HFF-Myc (cell line): ENCODE measurements around the gene ZFP42.

Experiments
- DNase-seq: peaks from one replicate; pipeline ENCODE4 v3.0.0-alpha.2; 2011; ENCODE audit warnings: low read depth; ENCODE audit errors: extremely low read depth
- H3K4me3 ChIP-seq: replicated peaks from 2 replicates; pipeline ENCODE4 v1.5.1; 2011; ENCODE audit warnings: low read depth, mild to moderate bottlenecking, control low read depth, low read length
- TF ChIP-seq, protein P1 (sequence below): IDR thresholded peaks from 2 replicates; pipeline ENCODE4 v1.5.1; 2012; ENCODE audit warnings: mild to moderate bottlenecking, low read depth, low read length, control low read depth; ENCODE audit errors: missing control alignments

ZFP42 gene

GRCh38 chr4:188002751-188003150, 7.2 kb downstream of the ZFP42 start:
- TF ChIP-seq, protein P1, sequence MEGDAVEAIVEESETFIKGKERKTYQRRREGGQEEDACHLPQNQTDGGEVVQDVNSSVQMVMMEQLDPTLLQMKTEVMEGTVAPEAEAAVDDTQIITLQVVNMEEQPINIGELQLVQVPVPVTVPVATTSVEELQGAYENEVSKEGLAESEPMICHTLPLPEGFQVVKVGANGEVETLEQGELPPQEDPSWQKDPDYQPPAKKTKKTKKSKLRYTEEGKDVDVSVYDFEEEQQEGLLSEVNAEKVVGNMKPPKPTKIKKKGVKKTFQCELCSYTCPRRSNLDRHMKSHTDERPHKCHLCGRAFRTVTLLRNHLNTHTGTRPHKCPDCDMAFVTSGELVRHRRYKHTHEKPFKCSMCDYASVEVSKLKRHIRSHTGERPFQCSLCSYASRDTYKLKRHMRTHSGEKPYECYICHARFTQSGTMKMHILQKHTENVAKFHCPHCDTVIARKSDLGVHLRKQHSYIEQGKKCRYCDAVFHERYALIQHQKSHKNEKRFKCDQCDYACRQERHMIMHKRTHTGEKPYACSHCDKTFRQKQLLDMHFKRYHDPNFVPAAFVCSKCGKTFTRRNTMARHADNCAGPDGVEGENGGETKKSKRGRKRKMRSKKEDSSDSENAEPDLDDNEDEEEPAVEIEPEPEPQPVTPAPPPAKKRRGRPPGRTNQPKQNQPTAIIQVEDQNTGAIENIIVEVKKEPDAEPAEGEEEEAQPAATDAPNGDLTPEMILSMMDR = no peak

DNA sequence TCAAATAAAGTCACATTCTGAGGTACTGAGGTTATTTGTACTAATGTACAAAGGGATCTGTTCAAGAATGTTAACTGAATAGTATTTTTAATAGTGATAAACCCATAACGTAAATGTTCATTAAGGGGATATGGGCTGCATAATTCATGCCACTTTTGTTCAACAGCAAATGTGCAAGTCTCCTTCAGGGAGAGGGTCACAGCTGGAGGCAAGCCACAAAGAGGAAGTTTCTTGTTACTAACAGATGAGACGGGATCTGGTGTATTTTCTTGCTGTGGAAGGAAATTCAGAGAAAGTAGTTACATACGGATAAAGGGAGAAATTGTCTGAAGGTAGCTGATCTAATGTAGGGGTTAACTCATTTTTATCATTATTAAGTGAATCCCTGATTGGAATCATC, 10.0 kb downstream of the ZFP42 start:
- no peak for DNase-seq
- H3K4me3 ChIP-seq = no peak overlapping the region
- TF ChIP-seq, protein P1 = no peak

More at GRCh38 chr4:188002751-188003150, 7.2 kb downstream of the ZFP42 start:
- H3K4me3 ChIP-seq = no peak overlapping the region
- no peak for DNase-seq

DNA sequence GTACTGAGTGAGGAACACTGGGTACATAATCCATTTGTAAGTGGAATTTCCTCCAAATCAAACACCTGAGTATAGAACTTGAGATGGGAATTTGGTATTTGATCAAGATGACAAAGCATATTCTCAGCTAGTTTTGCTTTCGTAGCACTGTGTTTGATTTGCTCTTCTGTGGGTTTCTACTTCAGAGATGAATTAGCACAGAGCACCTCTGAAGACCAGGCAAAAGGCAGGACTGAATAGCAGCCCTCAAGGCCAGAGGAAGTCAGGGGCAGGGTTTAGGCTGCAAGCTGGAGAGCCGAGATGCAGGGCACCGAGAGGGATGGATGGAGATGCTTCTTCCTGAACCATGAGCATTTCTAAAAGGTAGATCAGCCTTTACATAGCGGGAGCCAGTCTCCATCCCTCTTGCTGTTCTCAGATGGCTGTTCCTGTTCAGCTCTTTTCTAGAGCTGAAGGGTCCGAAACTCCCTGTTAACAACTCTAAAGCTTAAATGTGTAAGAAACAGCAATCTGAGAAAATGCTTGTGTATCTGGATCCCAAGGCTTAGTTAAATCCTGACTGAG, 10.8 kb downstream of the ZFP42 start:
- TF ChIP-seq, protein P1 = no peak
- no peak overlapping the region for H3K4me3 ChIP-seq
- no peak for DNase-seq

DNA sequence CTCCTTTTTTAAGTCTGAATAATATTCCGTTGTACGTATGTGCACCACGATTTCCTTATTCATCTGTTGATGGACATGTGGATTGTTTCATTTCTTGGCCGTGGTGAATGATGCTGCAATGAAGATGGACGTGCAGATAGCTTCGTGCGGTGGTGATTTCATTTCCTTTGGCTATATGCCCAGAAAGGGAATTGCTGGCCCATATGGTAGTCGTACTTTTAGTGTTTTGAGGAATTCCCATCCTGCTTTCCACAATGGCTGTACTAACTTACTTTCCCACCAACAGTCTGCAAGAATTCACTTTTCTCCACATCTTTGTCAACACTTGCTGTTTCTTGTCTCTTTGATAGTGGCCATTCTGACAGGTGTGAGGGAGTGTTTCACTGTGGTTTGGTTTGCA, 12.8 kb downstream of the ZFP42 start:
- peak; percentile 24 for DNase-seq
- H3K4me3 ChIP-seq = no peak overlapping the region
- TF ChIP-seq, protein P1 = no peak

DNA sequence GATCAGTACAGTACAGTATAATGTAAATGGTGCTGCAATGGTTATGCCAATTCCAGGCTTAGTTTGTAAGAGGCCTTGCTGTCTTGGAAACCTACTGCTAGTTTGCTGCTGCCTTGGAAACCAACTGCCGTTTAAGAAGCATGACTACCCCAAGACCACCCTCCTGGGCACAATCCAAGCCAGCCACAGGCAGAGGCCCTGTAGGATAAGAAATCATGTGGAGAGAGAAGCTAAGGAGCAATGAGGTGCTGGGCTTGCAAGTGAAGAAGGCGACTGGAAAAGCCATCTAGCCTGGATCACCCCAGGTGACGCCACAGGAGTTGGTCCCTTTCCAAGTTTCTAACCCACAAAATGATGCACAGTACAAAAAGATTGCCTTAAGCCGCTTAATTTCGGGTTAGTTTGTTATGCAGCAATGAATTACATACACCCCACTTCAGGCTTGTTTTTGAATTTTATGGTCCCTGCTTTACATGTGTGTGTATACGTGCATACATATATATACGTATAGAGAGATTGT, 16.9 kb downstream of the ZFP42 start:
- TF ChIP-seq, protein P1 = no peak
- H3K4me3 ChIP-seq = no peak overlapping the region
- no peak for DNase-seq

- TF ChIP-seq, protein P1 = no peak
Measured at GRCh38 chr4:188015025-188015940, 19.7 kb downstream of the ZFP42 start.

More at GRCh38 chr4:188015025-188015940, 19.7 kb downstream of the ZFP42 start:
- DNase-seq = no peak
- H3K4me3 ChIP-seq = no peak overlapping the region
